Activated CD4-positive, alpha-beta T cell treated with anti-CD3 and anti-CD28 coated beads for 4 hours (primary cell): ENCODE data around the gene PPIL6.
"Not testable (repeated sequence)": the region's sequence is repeated elsewhere in the genome, so short reads cannot be mapped to it uniquely, and the experiment has no call there.

Experiments used
- DNase-seq, 2 donors: peaks; one replicate each; pipeline ENCODE4 v3.0.0-alpha.2; 2020

The PPIL6 gene

GRCh38 chr6:109466212-109466923, 25.9 kb upstream of the PPIL6 start:
- no peak for DNase-seq

GRCh38 chr6:109465772-109466171, 25.3 kb upstream of the PPIL6 start:
- no peak for DNase-seq

- no peak for DNase-seq
These were observed 21.5 kb upstream of the PPIL6 start for GRCh38 chr6:109461733-109462526.

GRCh38 chr6:109461205-109461604, 20.8 kb upstream of the PPIL6 start:
- not testable (repeated sequence) for DNase-seq

- no peak for DNase-seq
These were observed 19.9 kb upstream of the PPIL6 start for GRCh38 chr6:109460161-109460829.

- peak; percentile 45 to 49 for DNase-seq
These were observed 18.5 kb upstream of the PPIL6 start for GRCh38 chr6:109458774-109459531.

- no peak for DNase-seq
These were observed 17.2 kb upstream of the PPIL6 start for GRCh38 chr6:109457562-109457996.

- DNase-seq = no peak
These were observed 16.5 kb upstream of the PPIL6 start for GRCh38 chr6:109456710-109457561.

- DNase-seq = no peak
These were observed 15.7 kb upstream of the PPIL6 start for GRCh38 chr6:109456111-109456583.

GRCh38 chr6:109455437-109456110, 15.1 kb upstream of the PPIL6 start, which contains the start of gene MICAL1:
MICAL1 (minus strand) TSS chr6:109455772; CDS start chr6:109454196, 1,576 bp downstream.
- peak; percentile 44 to 72 for DNase-seq

- peak; percentile 58 to 70 for DNase-seq
These were observed 14.3 kb upstream of the PPIL6 start for GRCh38 chr6:109454496-109455436.

GRCh38 chr6:109453594-109454495, 13.4 kb upstream of the PPIL6 start:
- no peak for DNase-seq

- no peak for DNase-seq
These were observed 12.7 kb upstream of the PPIL6 start for GRCh38 chr6:109453156-109453555.

GRCh38 chr6:109452181-109452580, 11.8 kb upstream of the PPIL6 start:
- no peak for DNase-seq

- no peak for DNase-seq
These were observed 10.9 kb upstream of the PPIL6 start for GRCh38 chr6:109451376-109451775.

GRCh38 chr6:109450801-109451200, 10.4 kb upstream of the PPIL6 start:
- no peak for DNase-seq

GRCh38 chr6:109449795-109450673, 9.6 kb upstream of the PPIL6 start:
- DNase-seq = peak in 1 of 2 donors; percentile 31
